Measurements from ENCODE around the gene CDNF.

CDNF gene

DNA sequence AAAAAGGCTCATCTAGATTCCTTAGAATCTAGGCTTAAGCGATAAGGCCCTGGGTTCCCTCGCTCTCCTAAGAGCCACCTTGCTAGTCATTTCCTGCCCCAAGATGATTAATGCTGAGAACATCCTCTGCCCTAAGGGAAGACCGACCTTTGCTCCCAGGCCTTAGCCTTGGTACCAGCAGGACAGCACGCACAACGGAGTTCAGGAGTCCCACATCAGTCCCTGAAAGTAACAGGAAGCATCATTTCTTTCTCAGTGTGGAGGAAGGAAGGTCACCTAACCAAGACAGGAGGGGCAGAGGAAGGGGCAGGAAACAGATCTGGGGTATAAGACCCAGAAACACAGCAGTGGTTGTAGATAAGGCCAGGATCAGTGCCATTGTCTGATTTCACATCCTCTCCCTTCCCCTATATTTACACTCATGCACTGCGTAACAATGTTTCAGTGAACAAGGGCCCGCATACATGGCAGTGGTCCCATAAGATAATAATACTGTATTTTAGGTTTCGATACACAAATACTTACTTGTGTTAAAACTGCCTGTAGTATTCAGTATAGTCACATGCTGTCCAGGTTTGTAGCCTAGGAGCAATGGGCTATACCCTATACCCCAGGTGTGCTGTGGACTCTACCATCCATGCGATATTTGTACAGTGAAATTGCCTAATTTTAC, 55.0 kb downstream of the CDNF start:
- Histone ChIP-seq H3K27me3 (ENCODE audit: insufficient read depth, poor library complexity, severe bottlenecking) (no peaks in the 10 kb centered on the region), H3K4me1 (ENCODE audit: insufficient read depth, poor library complexity, severe bottlenecking) (peaks cover 10% of the 10 kb centered on the region), H3K36me3 (ENCODE audit: low read depth) (no peaks in the 10 kb centered on the region), H3K4me3 (ENCODE audit: severe bottlenecking) (no peak overlapping the region), H3K27ac (ENCODE audit: poor library complexity, severe bottlenecking) (peak overlapping the region; percentile 77), H3K9me3 (ENCODE audit: severe bottlenecking) (no peaks in the 10 kb centered on the region)
- peak; percentile 99 for ATAC-seq (ENCODE audit: low read depth)
- DNase-seq (ENCODE audit: low spot score) = peak; percentile 67
- TF ChIP-seq, protein P1, sequence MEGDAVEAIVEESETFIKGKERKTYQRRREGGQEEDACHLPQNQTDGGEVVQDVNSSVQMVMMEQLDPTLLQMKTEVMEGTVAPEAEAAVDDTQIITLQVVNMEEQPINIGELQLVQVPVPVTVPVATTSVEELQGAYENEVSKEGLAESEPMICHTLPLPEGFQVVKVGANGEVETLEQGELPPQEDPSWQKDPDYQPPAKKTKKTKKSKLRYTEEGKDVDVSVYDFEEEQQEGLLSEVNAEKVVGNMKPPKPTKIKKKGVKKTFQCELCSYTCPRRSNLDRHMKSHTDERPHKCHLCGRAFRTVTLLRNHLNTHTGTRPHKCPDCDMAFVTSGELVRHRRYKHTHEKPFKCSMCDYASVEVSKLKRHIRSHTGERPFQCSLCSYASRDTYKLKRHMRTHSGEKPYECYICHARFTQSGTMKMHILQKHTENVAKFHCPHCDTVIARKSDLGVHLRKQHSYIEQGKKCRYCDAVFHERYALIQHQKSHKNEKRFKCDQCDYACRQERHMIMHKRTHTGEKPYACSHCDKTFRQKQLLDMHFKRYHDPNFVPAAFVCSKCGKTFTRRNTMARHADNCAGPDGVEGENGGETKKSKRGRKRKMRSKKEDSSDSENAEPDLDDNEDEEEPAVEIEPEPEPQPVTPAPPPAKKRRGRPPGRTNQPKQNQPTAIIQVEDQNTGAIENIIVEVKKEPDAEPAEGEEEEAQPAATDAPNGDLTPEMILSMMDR (IDR thresholded peaks at IDR 0.05; ENCODE audit: poor library complexity, severe bottlenecking) = no peak

DNA sequence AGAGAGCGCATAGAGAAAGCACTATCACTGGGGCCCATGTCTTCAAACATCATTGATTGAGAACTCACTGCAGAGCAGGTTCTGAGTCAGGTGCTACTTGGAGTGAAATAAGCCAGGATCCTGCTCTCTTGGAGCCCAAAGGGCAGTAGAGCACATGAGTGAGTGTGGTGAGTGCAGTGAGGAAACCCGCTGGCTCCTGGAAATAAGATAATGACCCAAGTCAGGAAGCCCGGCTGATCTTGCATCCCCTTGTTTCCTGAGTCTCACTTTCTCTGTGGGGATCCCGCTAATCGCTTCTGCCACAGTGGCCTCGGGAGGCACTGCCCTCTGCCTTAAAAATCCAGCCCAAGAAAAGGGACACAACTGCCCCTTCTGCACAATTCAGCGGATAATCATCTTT, 56.1 kb downstream of the CDNF start:
- TF ChIP-seq, protein P1 (IDR thresholded peaks at IDR 0.05; ENCODE audit: poor library complexity, severe bottlenecking) = no peak
- no peak for DNase-seq (ENCODE audit: low spot score)

DNA sequence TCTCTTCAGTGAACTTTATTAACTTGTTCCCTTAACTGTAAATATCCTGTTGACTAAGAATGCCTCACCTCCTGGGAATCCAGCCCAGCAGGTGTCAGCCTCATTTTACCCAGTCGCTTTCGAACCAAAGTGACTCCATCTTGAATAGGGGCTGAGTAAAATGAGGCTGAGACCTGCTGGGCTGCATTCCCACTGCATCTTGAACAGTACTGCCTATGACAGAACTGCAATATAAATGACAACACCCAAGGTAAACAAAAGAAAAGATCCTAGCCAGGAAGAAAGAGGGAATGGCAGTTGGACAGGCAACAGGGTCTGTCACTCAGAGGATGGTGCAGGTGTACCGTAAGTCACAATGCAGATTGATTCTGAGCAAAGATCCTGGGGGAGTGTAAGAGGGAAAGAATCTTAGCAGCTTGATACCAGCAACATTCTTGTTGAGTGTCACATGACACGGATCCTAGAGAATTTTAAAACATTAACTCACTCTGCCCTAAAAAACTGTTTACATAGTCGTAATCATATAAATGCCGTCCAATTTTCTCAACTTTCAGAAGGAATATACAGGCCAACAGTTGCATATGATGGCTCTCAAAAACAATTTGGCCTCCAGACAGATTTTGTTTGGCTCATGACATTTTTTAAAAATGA, 58.7 kb downstream of the CDNF start:
- no peak for ATAC-seq (ENCODE audit: low read depth)
- Histone ChIP-seq H3K27me3 (ENCODE audit: insufficient read depth, poor library complexity, severe bottlenecking) (no peaks in the 10 kb centered on the region), H3K9me3 (ENCODE audit: severe bottlenecking) (no peaks in the 10 kb centered on the region), H3K4me1 (ENCODE audit: insufficient read depth, poor library complexity, severe bottlenecking) (peaks cover 10% of the 10 kb centered on the region), H3K4me3 (ENCODE audit: severe bottlenecking) (no peak overlapping the region), H3K27ac (ENCODE audit: poor library complexity, severe bottlenecking) (no peak overlapping the region), H3K36me3 (ENCODE audit: low read depth) (no peaks in the 10 kb centered on the region)
- TF ChIP-seq, protein P1 (IDR thresholded peaks at IDR 0.05; ENCODE audit: poor library complexity, severe bottlenecking) = no peak
- no peak for DNase-seq (ENCODE audit: low spot score)

More for the DNA sequence above, 56.1 kb downstream of the CDNF start:
- H3K27me3 ChIP-seq (ENCODE audit: insufficient read depth, poor library complexity, severe bottlenecking) = no peaks in the 10 kb centered on the region
- no peaks in the 10 kb centered on the region for H3K9me3 ChIP-seq (ENCODE audit: severe bottlenecking)
- no peaks in the 10 kb centered on the region for H3K36me3 ChIP-seq (ENCODE audit: low read depth)
- H3K4me1 ChIP-seq (ENCODE audit: insufficient read depth, poor library complexity, severe bottlenecking) = peaks cover 10% of the 10 kb centered on the region
- H3K4me3 ChIP-seq (ENCODE audit: severe bottlenecking) = no peak overlapping the region
- H3K27ac ChIP-seq (ENCODE audit: poor library complexity, severe bottlenecking) = peak overlapping the region; percentile 77
- ATAC-seq (ENCODE audit: low read depth) = no peak

DNA sequence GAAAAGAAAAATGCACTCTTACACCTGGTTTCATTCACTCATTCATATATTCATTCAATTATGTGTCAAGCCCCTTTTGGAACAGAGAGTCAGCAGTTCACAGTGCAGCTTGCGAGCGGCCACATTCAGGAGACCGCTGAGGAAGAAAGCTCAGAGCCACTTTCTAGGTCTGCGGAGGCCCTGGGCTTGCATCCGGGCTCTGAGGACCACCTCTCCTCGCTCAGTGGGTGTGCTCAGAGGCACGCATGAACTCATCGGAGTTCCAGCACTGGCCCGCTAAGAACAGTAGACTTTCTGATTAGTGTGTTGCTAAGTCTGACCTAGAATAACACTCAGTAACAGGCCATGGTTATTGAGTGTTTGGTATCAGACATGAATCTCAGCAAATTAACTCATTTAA, 61.3 kb downstream of the CDNF start:
- no peak for ATAC-seq (ENCODE audit: low read depth)
- Histone ChIP-seq H3K9me3 (ENCODE audit: severe bottlenecking) (no peaks in the 10 kb centered on the region), H3K36me3 (ENCODE audit: low read depth) (no peaks in the 10 kb centered on the region), H3K4me1 (ENCODE audit: insufficient read depth, poor library complexity, severe bottlenecking) (no peaks in the 10 kb centered on the region), H3K27me3 (ENCODE audit: insufficient read depth, poor library complexity, severe bottlenecking) (no peaks in the 10 kb centered on the region), H3K27ac (ENCODE audit: poor library complexity, severe bottlenecking) (no peak overlapping the region), H3K4me3 (ENCODE audit: severe bottlenecking) (no peak overlapping the region)
- DNase-seq (ENCODE audit: low spot score) = no peak
- TF ChIP-seq, protein P1 (IDR thresholded peaks at IDR 0.05; ENCODE audit: poor library complexity, severe bottlenecking) = no peak

DNA sequence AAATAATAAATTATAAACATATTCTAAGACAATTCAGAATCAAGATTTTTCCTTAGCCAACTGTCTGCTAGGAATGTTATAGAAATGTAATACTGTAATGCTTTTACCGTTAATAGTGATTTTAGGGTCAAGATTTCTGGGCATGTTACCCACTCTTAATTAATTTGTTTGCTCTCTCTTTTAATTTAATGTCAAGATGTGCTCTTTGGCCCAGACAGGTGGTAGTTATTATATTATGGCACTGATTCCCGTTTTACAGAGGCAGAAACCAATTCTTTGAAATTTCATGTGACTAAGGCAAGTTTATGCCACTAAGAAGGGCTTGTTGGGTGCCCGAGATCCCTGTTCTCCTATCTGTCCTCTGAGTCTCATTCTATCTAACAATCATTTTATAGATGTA, 62.2 kb downstream of the CDNF start:
- Histone ChIP-seq H3K4me3 (ENCODE audit: severe bottlenecking) (no peak overlapping the region), H3K36me3 (ENCODE audit: low read depth) (no peaks in the 10 kb centered on the region), H3K27ac (ENCODE audit: poor library complexity, severe bottlenecking) (no peak overlapping the region), H3K9me3 (ENCODE audit: severe bottlenecking) (no peaks in the 10 kb centered on the region), H3K4me1 (ENCODE audit: insufficient read depth, poor library complexity, severe bottlenecking) (no peaks in the 10 kb centered on the region), H3K27me3 (ENCODE audit: insufficient read depth, poor library complexity, severe bottlenecking) (no peaks in the 10 kb centered on the region)
- DNase-seq (ENCODE audit: low spot score) (no peak), ATAC-seq (ENCODE audit: low read depth) (no peak)
- TF ChIP-seq, protein P1 (IDR thresholded peaks at IDR 0.05; ENCODE audit: poor library complexity, severe bottlenecking) = no peak
